ENCODE results near the gene TMEM198. TPM values are rescaled to one million over a fixed set of nuclear protein-coding genes. Genes with fewer than 3 reads are reported as not detected.
A peak's percentile ranks its signal among the peaks of the same experiment; 100 is the strongest.

TMEM198 gene
- total and polyA plus RNA-seq, 2 experiments from 2014 or later = 5.6 to 13.7 TPM

GRCh38 chr2:219533930-219534661 is 9.7 kb upstream of the TMEM198 start:
- Histone ChIP-seq H3K4me1 (ENCODE audit: insufficient read depth) (peaks cover 29% of the 10 kb centered on the region), H3K4me3 (no peak overlapping the region), H2AFZ (no peak overlapping the region), H4K20me1 (replicated peaks; ENCODE audit: insufficient read depth) (0 out of 2 replicates have a peak, but pooled peaks cover 5% of the 10 kb centered on the region), H3K27ac (ENCODE audit: low read depth) (no peak overlapping the region), H3K9me2 (ENCODE audit: insufficient read depth) (no peaks in the 10 kb centered on the region), H3K79me2 (replicated peaks; ENCODE audit: insufficient read depth) (no peaks in the 10 kb centered on the region), H3K27me3 (ENCODE audit: insufficient read depth) (peaks cover 9% of the 10 kb centered on the region), H3K36me3 (ENCODE audit: insufficient read depth) (no peaks in the 10 kb centered on the region; the same call in 1 of the 2 replicates), H3F3A (replicated peaks; ENCODE audit: low read depth) (0 out of 2 replicates have a peak, but pooled peaks cover 7% of the 10 kb centered on the region), H3K4me2 (no peak overlapping the region)
- H3K4me1 Mint-ChIP-seq = peaks cover 38% of the 10 kb centered on the region
- TF ChIP-seq, protein P1, sequence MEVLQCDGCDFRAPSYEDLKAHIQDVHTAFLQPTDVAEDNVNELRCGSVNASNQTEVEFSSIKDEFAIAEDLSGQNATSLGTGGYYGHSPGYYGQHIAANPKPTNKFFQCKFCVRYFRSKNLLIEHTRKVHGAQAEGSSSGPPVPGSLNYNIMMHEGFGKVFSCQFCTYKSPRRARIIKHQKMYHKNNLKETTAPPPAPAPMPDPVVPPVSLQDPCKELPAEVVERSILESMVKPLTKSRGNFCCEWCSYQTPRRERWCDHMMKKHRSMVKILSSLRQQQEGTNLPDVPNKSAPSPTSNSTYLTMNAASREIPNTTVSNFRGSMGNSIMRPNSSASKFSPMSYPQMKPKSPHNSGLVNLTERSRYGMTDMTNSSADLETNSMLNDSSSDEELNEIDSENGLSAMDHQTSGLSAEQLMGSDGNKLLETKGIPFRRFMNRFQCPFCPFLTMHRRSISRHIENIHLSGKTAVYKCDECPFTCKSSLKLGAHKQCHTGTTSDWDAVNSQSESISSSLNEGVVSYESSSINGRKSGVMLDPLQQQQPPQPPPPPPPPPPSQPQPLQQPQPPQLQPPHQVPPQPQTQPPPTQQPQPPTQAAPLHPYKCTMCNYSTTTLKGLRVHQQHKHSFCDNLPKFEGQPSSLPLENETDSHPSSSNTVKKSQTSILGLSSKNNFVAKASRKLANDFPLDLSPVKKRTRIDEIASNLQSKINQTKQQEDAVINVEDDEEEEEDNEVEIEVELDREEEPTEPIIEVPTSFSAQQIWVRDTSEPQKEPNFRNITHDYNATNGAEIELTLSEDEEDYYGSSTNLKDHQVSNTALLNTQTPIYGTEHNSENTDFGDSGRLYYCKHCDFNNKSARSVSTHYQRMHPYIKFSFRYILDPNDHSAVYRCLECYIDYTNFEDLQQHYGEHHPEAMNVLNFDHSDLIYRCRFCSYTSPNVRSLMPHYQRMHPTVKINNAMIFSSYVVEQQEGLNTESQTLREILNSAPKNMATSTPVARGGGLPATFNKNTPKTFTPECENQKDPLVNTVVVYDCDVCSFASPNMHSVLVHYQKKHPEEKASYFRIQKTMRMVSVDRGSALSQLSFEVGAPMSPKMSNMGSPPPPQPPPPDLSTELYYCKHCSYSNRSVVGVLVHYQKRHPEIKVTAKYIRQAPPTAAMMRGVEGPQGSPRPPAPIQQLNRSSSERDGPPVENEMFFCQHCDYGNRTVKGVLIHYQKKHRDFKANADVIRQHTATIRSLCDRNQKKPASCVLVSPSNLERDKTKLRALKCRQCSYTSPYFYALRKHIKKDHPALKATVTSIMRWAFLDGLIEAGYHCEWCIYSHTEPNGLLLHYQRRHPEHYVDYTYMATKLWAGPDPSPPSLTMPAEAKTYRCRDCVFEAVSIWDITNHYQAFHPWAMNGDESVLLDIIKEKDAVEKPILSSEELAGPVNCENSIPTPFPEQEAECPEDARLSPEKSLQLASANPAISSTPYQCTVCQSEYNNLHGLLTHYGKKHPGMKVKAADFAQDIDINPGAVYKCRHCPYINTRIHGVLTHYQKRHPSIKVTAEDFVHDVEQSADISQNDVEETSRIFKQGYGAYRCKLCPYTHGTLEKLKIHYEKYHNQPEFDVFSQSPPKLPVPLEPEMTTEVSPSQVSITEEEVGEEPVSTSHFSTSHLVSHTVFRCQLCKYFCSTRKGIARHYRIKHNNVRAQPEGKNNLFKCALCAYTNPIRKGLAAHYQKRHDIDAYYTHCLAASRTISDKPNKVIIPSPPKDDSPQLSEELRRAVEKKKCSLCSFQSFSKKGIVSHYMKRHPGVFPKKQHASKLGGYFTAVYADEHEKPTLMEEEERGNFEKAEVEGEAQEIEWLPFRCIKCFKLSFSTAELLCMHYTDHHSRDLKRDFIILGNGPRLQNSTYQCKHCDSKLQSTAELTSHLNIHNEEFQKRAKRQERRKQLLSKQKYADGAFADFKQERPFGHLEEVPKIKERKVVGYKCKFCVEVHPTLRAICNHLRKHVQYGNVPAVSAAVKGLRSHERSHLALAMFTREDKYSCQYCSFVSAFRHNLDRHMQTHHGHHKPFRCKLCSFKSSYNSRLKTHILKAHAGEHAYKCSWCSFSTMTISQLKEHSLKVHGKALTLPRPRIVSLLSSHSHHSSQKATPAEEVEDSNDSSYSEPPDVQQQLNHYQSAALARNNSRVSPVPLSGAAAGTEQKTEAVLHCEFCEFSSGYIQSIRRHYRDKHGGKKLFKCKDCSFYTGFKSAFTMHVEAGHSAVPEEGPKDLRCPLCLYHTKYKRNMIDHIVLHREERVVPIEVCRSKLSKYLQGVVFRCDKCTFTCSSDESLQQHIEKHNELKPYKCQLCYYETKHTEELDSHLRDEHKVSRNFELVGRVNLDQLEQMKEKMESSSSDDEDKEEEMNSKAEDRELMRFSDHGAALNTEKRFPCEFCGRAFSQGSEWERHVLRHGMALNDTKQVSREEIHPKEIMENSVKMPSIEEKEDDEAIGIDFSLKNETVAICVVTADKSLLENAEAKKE (CRISPR knock-in tag; IDR thresholded peaks at IDR 0.05) = no peak
- TF ChIP-seq CREB1 (CRISPR knock-in tag; IDR thresholded peaks at IDR 0.05; ENCODE audit: low read depth) = no peak
- TF ChIP-seq REST (IDR thresholded peaks at IDR 0.05; ENCODE audit: unreplicated experiment) = no peak
- TF ChIP-seq POLR2AphosphoS5 (IDR thresholded peaks at IDR 0.05; ENCODE audit: low read depth) = no peak
- no peak for TF ChIP-seq EZH2phosphoT487 (IDR thresholded peaks at IDR 0.05; ENCODE audit: unreplicated experiment)
- TF ChIP-seq ETS1 (IDR thresholded peaks at IDR 0.05) = no peak
- TF ChIP-seq EZH2 (IDR thresholded peaks at IDR 0.05; ENCODE audit: low read depth, unreplicated experiment) = no peak
- no peak for TF ChIP-seq NANOG (IDR thresholded peaks at IDR 0.05; ENCODE audit: borderline replicate concordance)
- no peak for TF ChIP-seq ZNF331 (CRISPR knock-in tag; IDR thresholded peaks at IDR 0.05; ENCODE audit: low read depth)
- TF ChIP-seq, protein P2, sequence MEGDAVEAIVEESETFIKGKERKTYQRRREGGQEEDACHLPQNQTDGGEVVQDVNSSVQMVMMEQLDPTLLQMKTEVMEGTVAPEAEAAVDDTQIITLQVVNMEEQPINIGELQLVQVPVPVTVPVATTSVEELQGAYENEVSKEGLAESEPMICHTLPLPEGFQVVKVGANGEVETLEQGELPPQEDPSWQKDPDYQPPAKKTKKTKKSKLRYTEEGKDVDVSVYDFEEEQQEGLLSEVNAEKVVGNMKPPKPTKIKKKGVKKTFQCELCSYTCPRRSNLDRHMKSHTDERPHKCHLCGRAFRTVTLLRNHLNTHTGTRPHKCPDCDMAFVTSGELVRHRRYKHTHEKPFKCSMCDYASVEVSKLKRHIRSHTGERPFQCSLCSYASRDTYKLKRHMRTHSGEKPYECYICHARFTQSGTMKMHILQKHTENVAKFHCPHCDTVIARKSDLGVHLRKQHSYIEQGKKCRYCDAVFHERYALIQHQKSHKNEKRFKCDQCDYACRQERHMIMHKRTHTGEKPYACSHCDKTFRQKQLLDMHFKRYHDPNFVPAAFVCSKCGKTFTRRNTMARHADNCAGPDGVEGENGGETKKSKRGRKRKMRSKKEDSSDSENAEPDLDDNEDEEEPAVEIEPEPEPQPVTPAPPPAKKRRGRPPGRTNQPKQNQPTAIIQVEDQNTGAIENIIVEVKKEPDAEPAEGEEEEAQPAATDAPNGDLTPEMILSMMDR (conservative IDR thresholded peaks at IDR 0.05; ENCODE audit: low read depth in 2 of 2) = no peak
- no peak for TF ChIP-seq ZNF114 (CRISPR knock-in tag; IDR thresholded peaks at IDR 0.05)
- TF ChIP-seq STAT1 (IDR thresholded peaks at IDR 0.05; ENCODE audit: unreplicated experiment) = no peak
- TF ChIP-seq JUNB (IDR thresholded peaks at IDR 0.05; ENCODE audit: unreplicated experiment) = no peak
- no peaks in the 10 kb centered on the region for H3K9me3 Mint-ChIP-seq
- ATAC-seq (peak; percentile 11), DNase-seq (ENCODE audit: low spot score) (peak; percentile 41)
- H3K27me3 Mint-ChIP-seq (ENCODE audit: insufficient read depth, low read depth, poor library complexity) = peaks cover 39% of the 10 kb centered on the region
- H3K36me3 Mint-ChIP-seq (ENCODE audit: low read depth) = peaks cover 5% of the 10 kb centered on the region; the same call in 1 of the 3 replicates
- H3K4me3 Mint-ChIP-seq = no peak overlapping the region
- no peak overlapping the region for H3K27ac Mint-ChIP-seq

Measured in GM23338 (cell line).